OCI-LY7 (cell line): ENCODE data around the gene LYZL2. TPM values are rescaled to one million over a fixed set of nuclear protein-coding genes. Genes with fewer than 3 reads are reported as not detected.

ENCODE experiments used
- BruUV-seq: library from RNA; stranded (reverse); fragments of 400-500 nt; replicated peaks from 2 replicates; lab custom pipeline; 2021; lab: Mats Ljungman, UMichigan
- CTCF ChIA-PET: fragments of 300-600 bp; sonication (Branson Sonifier 250); formaldehyde crosslinking; loops from one replicate; lab custom pipeline; 2022; ENCODE audit warnings: antibody characterized with exemption; ENCODE audit not compliant: unreplicated experiment; lab: Charles Lee
- POLR2A ChIA-PET: fragments of 300-600 bp; sonication (Branson Sonifier 250); formaldehyde crosslinking; loops from one replicate; lab custom pipeline; 2022; ENCODE audit warnings: antibody characterized with exemption; lab: Charles Lee
- DNase-seq: peaks from one replicate; pipeline ENCODE4 v3.0.0-alpha.2; 2015; ENCODE audit warnings: low spot score
- H2AFZ ChIP-seq: fragments of 200-600 bp; sonication (generic), shearing (Covaris generic); 2 replicates; pipeline ENCODE4 v1.6.1; 2014; ENCODE audit warnings: mild to moderate bottlenecking, antibody characterized with exemption, low read length, moderate library complexity
- H3K27ac ChIP-seq: fragments of 200-600 bp; sonication (generic); 2 replicates; pipeline ENCODE4 v1.5.1; 2014; ENCODE audit warnings: mixed run types, low read depth, mild to moderate bottlenecking, moderate library complexity, low read length, inconsistent platforms; ENCODE audit not compliant: poor library complexity, severe bottlenecking
- H3K36me3 ChIP-seq: fragments of 200-600 bp; sonication (generic); 2 replicates; pipeline ENCODE4 v1.6.1; 2014; ENCODE audit warnings: mild to moderate bottlenecking, antibody characterized with exemption, low read length, moderate library complexity, mixed read lengths; ENCODE audit not compliant: insufficient read depth
- H3K4me1 ChIP-seq: fragments of 200-600 bp; sonication (generic); 2 replicates; pipeline ENCODE4 v1.5.1; 2014; ENCODE audit warnings: mild to moderate bottlenecking, low read length; ENCODE audit not compliant: insufficient read depth, poor library complexity, severe bottlenecking
- H3K4me2 ChIP-seq: fragments of 200-600 bp; sonication (generic); 2 replicates; pipeline ENCODE4 v1.6.1; 2014; ENCODE audit warnings: mild to moderate bottlenecking, low read length
- H3K4me3 ChIP-seq: fragments of 200-600 bp; sonication (generic); 2 replicates; pipeline ENCODE4 v1.5.1; 2014; ENCODE audit warnings: mild to moderate bottlenecking, low read depth, low read length; ENCODE audit not compliant: poor library complexity, severe bottlenecking
- H3K79me2 ChIP-seq: fragments of 200-600 bp; sonication (generic); 2 replicates; pipeline ENCODE4 v1.6.1; 2016; ENCODE audit warnings: low read depth, mild to moderate bottlenecking, low read length, moderate library complexity, mixed read lengths; ENCODE audit not compliant: insufficient read depth
- H3K9me2 ChIP-seq: fragments of 200-600 bp; sonication (generic); 2 replicates; pipeline ENCODE4 v1.6.1; 2016; ENCODE audit warnings: mild to moderate bottlenecking, low read length, mixed read lengths; ENCODE audit not compliant: insufficient read depth
- H3K9me3 ChIP-seq: fragments of 200-600 bp; sonication (generic); 2 replicates; pipeline ENCODE4 v1.6.1; 2014; ENCODE audit warnings: mild to moderate bottlenecking, mixed run types, low read length, mixed read lengths
- H4K20me1 ChIP-seq: fragments of 200-600 bp; sonication (generic); 2 replicates; pipeline ENCODE4 v1.6.1; 2014; ENCODE audit warnings: mild to moderate bottlenecking, antibody characterized with exemption, low read length, moderate library complexity, mixed read lengths; ENCODE audit not compliant: insufficient read depth
- EZH2phosphoT487 ChIP-seq: fragments of 200-600 bp; sonication (generic); IDR thresholded peaks from 2 replicates; pipeline ENCODE4 v1.6.1; 2018; ENCODE audit warnings: low read depth, borderline replicate concordance, mild to moderate bottlenecking, mixed run types, antibody characterized with exemption, low read length, moderate library complexity, mixed read lengths
- intact Hi-C: fragments of 100-400 bp; cut with micrococcal nuclease; formaldehyde crosslinking; loops from one replicate; pipeline ENCODE4 v1.10.0; 2022; ENCODE audit not compliant: unreplicated experiment
- total RNA-seq, 2 experiments: library from RNA; depleted of rRNA in 1 of 2; stranded (reverse); fragments of >200 nt in 1 of 2; shearing (Covaris generic) in 1 of 2; gene quantifications; 2 replicates each; pipeline ENCODE4 v1.2.3, GENCODE V29; 2014 to 2022
- TF ChIP-seq, protein P1 (sequence below): fragments of 200-600 bp; sonication (generic); conservative IDR thresholded peaks from 2 replicates; pipeline ENCODE4 v1.5.1; 2014; ENCODE audit warnings: mild to moderate bottlenecking, antibody characterized with exemption, low read length, moderate library complexity, mixed read lengths

The LYZL2 gene
- total RNA-seq, 2 experiments from 2014 or later, result not detected

DNA sequence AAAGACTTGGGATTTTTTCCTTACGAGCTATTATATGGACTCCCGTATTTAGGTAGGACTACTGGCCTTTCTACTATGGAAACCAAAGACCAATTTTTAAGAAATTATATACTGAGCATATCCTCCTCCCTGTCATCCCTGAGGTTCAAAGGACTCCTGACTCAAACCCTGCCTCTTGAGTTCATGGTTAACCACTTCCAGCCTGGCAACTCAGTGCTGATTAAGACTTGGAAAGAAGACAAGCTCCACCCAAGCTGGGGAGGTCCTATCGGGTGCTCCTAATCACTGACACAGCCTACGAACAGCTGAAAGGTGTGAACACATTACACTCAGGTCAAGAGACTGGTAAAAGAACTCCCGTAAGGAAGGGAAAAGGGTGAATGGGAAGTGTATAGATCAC, 66.8 kb downstream of the LYZL2 start:
- no peak overlapping the region for H3K4me3 ChIP-seq
- no peaks in the 10 kb centered on the region for H3K79me2 ChIP-seq
- H3K4me1 ChIP-seq, result no peaks in the 10 kb centered on the region
- TF ChIP-seq, protein P1, sequence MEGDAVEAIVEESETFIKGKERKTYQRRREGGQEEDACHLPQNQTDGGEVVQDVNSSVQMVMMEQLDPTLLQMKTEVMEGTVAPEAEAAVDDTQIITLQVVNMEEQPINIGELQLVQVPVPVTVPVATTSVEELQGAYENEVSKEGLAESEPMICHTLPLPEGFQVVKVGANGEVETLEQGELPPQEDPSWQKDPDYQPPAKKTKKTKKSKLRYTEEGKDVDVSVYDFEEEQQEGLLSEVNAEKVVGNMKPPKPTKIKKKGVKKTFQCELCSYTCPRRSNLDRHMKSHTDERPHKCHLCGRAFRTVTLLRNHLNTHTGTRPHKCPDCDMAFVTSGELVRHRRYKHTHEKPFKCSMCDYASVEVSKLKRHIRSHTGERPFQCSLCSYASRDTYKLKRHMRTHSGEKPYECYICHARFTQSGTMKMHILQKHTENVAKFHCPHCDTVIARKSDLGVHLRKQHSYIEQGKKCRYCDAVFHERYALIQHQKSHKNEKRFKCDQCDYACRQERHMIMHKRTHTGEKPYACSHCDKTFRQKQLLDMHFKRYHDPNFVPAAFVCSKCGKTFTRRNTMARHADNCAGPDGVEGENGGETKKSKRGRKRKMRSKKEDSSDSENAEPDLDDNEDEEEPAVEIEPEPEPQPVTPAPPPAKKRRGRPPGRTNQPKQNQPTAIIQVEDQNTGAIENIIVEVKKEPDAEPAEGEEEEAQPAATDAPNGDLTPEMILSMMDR, result no peak
- TF ChIP-seq EZH2phosphoT487, result no peak
- H3K9me2 ChIP-seq, result no peaks in the 10 kb centered on the region
- ChIA-PET CTCF (interaction anchor here (0.7 to 0.9 kb wide), 2 partner anchors 19 to 188 kb away, joined by 3 read pairs; no protein-coding TSS in a partner anchor), POLR2A (interaction anchor here (0.6 kb wide), 1 partner anchor 181 kb away, joined by 4 read pairs; no protein-coding TSS in a partner anchor)
- BruUV-seq, result no TSS peak
- H3K36me3 ChIP-seq, result no peaks in the 10 kb centered on the region
- no peaks in the 10 kb centered on the region for H4K20me1 ChIP-seq
- H2AFZ ChIP-seq, result no peak overlapping the region
- H3K27ac ChIP-seq, result no peak overlapping the region
- no peaks in the 10 kb centered on the region for H3K9me3 ChIP-seq
- intact Hi-C loops, result no loop called here
- DNase-seq, result no peak
- H3K4me2 ChIP-seq, result no peak overlapping the region

Other genes starting within 250 kb of the LYZL2 start
- 5.0 and 10.8 TPM in 2 replicates for gene MAP3K8, start 195.6 kb downstream of the LYZL2 start, total RNA-seq (2014; rRNA removed; shearing (Covaris generic))
- 21.6 and 21.9 TPM in 2 replicates for gene MAP3K8, start 195.6 kb downstream of the LYZL2 start, total RNA-seq (2022)